ENCODE results near the gene XG.

Gene XG

DNA sequence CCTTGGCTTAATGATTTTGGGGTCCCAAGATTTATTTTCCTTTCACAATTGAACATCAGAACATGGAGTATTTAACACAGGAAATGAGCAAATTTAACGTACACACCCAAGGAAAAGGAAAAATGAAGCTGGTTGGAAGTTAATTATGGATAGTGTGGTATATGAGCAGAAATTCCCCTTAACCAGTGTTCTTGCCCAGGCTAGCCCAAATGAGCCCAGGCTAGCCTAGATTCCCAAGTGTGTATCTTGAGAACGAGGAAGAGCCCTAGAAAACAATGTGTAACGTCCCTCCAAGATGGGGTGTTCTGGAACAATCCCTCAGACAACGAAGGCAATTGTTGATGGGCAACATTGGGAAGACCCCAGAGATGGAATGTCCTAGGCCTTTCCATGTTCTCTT is 33.7 kb downstream of the XG start:
- no peak for TF ChIP-seq ESRRG (CRISPR knock-in tag; IDR thresholded peaks at IDR 0.05)
- TF ChIP-seq SNAI2 (CRISPR knock-in tag; IDR thresholded peaks at IDR 0.05), result no peak
- TF ChIP-seq GLIS3 (CRISPR knock-in tag; IDR thresholded peaks at IDR 0.05), result no peak
- TF ChIP-seq, protein P1, sequence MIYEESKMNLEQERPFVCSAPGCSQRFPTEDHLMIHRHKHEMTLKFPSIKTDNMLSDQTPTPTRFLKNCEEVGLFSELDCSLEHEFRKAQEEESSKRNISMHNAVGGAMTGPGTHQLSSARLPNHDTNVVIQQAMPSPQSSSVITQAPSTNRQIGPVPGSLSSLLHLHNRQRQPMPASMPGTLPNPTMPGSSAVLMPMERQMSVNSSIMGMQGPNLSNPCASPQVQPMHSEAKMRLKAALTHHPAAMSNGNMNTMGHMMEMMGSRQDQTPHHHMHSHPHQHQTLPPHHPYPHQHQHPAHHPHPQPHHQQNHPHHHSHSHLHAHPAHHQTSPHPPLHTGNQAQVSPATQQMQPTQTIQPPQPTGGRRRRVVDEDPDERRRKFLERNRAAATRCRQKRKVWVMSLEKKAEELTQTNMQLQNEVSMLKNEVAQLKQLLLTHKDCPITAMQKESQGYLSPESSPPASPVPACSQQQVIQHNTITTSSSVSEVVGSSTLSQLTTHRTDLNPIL (CRISPR knock-in tag; IDR thresholded peaks at IDR 0.05; ENCODE audit: low read depth), result no peak
- TF ChIP-seq ZNF8 (CRISPR knock-in tag; IDR thresholded peaks at IDR 0.05), result no peak
- no peak for TF ChIP-seq PATZ1 (CRISPR knock-in tag; IDR thresholded peaks at IDR 0.05; ENCODE audit: borderline replicate concordance)
- no peak for TF ChIP-seq CSRNP3 (CRISPR knock-in tag; IDR thresholded peaks at IDR 0.05)
- no peak for TF ChIP-seq ZFP3 (CRISPR knock-in tag; IDR thresholded peaks at IDR 0.05)
- TF ChIP-seq, protein P2, sequence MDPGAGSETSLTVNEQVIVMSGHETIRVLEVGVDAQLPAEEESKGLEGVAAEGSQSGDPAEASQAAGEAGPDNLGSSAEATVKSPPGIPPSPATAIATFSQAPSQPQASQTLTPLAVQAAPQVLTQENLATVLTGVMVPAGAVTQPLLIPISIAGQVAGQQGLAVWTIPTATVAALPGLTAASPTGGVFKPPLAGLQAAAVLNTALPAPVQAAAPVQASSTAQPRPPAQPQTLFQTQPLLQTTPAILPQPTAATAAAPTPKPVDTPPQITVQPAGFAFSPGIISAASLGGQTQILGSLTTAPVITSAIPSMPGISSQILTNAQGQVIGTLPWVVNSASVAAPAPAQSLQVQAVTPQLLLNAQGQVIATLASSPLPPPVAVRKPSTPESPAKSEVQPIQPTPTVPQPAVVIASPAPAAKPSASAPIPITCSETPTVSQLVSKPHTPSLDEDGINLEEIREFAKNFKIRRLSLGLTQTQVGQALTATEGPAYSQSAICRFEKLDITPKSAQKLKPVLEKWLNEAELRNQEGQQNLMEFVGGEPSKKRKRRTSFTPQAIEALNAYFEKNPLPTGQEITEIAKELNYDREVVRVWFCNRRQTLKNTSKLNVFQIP (CRISPR knock-in tag; IDR thresholded peaks at IDR 0.05; ENCODE audit: borderline replicate concordance, low read depth), result no peak
- TF ChIP-seq ZFP30 (CRISPR knock-in tag; IDR thresholded peaks at IDR 0.05), result no peak
- no peak for TF ChIP-seq OSR1 (CRISPR knock-in tag; IDR thresholded peaks at IDR 0.05)
- no peak for TF ChIP-seq ZNF565 (CRISPR knock-in tag; conservative IDR thresholded peaks at IDR 0.05; ENCODE audit: low read depth)
- TF ChIP-seq ZC3H10 (CRISPR knock-in tag; IDR thresholded peaks at IDR 0.05), result no peak
- TF ChIP-seq ZNF70 (CRISPR knock-in tag; IDR thresholded peaks at IDR 0.05), result no peak
- no peak for TF ChIP-seq PPARA (CRISPR knock-in tag; IDR thresholded peaks at IDR 0.05; ENCODE audit: borderline replicate concordance)
- no peak for ATAC-seq

DNA sequence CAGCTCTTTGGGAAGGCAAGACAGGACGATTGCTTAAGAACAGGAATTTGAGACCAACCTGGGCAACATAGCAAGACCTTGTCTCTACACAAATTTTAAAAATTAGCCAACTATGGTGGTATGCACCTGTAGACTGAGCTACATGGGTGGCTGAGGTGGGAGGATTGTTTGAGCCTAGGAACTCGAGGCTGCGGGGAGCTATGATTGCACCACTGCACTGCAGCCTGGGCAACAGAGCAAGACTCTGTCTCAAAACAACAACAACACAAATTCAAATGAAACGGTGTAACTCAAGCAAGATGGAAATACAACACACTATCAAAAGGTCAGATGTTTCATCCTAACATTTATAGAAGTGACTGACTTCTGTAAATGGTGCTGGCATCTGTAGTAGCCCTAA is 37.1 kb downstream of the XG start:
- ATAC-seq, result no peak
- TF ChIP-seq ISL1 (CRISPR knock-in tag; IDR thresholded peaks at IDR 0.05) (no peak), ESRRG (CRISPR knock-in tag; IDR thresholded peaks at IDR 0.05) (no peak), GLIS3 (CRISPR knock-in tag; IDR thresholded peaks at IDR 0.05) (no peak), ARNTL (CRISPR knock-in tag; IDR thresholded peaks at IDR 0.05; ENCODE audit: borderline replicate concordance, low read depth) (no peak), ZFP3 (CRISPR knock-in tag; IDR thresholded peaks at IDR 0.05) (no peak), ZFP30 (CRISPR knock-in tag; IDR thresholded peaks at IDR 0.05) (no peak), SNAI2 (CRISPR knock-in tag; IDR thresholded peaks at IDR 0.05) (no peak)
- TF ChIP-seq, protein P2 (CRISPR knock-in tag; IDR thresholded peaks at IDR 0.05; ENCODE audit: borderline replicate concordance, low read depth), result no peak
- TF ChIP-seq, protein P3, sequence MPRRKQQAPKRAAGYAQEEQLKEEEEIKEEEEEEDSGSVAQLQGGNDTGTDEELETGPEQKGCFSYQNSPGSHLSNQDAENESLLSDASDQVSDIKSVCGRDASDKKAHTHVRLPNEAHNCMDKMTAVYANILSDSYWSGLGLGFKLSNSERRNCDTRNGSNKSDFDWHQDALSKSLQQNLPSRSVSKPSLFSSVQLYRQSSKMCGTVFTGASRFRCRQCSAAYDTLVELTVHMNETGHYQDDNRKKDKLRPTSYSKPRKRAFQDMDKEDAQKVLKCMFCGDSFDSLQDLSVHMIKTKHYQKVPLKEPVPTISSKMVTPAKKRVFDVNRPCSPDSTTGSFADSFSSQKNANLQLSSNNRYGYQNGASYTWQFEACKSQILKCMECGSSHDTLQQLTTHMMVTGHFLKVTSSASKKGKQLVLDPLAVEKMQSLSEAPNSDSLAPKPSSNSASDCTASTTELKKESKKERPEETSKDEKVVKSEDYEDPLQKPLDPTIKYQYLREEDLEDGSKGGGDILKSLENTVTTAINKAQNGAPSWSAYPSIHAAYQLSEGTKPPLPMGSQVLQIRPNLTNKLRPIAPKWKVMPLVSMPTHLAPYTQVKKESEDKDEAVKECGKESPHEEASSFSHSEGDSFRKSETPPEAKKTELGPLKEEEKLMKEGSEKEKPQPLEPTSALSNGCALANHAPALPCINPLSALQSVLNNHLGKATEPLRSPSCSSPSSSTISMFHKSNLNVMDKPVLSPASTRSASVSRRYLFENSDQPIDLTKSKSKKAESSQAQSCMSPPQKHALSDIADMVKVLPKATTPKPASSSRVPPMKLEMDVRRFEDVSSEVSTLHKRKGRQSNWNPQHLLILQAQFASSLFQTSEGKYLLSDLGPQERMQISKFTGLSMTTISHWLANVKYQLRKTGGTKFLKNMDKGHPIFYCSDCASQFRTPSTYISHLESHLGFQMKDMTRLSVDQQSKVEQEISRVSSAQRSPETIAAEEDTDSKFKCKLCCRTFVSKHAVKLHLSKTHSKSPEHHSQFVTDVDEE (CRISPR knock-in tag; IDR thresholded peaks at IDR 0.05), result no peak

GRCh38 chrX:2789569-2789968 is 37.7 kb downstream of the XG start:
- TF ChIP-seq TOX (CRISPR knock-in tag; IDR thresholded peaks at IDR 0.05; ENCODE audit: borderline replicate concordance) (no peak), TCF4 (CRISPR knock-in tag; IDR thresholded peaks at IDR 0.05; ENCODE audit: borderline replicate concordance) (no peak), CSDC2 (CRISPR knock-in tag; IDR thresholded peaks at IDR 0.05) (no peak)
- ATAC-seq, result no peak

Data from SK-N-SH treated with all-trans-retinoic acid at 6 μM for 48 hours (cell line).